ENCODE data around the gene SPECC1.
"Not testable (repeated sequence)": the region's sequence is repeated elsewhere in the genome, so short reads cannot be mapped to it uniquely, and the experiment has no call there.

The SPECC1 gene

GRCh38 chr17:20187049-20187448, 177.9 kb downstream of the SPECC1 start:
- DNase-seq: no peak
- H3K4me3 ChIP-seq (ENCODE audit: low read depth, low read length): no peak overlapping the region
- TF ChIP-seq, protein P1, sequence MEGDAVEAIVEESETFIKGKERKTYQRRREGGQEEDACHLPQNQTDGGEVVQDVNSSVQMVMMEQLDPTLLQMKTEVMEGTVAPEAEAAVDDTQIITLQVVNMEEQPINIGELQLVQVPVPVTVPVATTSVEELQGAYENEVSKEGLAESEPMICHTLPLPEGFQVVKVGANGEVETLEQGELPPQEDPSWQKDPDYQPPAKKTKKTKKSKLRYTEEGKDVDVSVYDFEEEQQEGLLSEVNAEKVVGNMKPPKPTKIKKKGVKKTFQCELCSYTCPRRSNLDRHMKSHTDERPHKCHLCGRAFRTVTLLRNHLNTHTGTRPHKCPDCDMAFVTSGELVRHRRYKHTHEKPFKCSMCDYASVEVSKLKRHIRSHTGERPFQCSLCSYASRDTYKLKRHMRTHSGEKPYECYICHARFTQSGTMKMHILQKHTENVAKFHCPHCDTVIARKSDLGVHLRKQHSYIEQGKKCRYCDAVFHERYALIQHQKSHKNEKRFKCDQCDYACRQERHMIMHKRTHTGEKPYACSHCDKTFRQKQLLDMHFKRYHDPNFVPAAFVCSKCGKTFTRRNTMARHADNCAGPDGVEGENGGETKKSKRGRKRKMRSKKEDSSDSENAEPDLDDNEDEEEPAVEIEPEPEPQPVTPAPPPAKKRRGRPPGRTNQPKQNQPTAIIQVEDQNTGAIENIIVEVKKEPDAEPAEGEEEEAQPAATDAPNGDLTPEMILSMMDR (IDR thresholded peaks at IDR 0.05; ENCODE audit: low read depth, low read length): no peak
- no peaks in the 10 kb centered on the region for H3K9me3 ChIP-seq
- no peaks in the 10 kb centered on the region for H3K27me3 ChIP-seq
- H3K36me3 ChIP-seq: no peaks in the 10 kb centered on the region
- no peaks in the 10 kb centered on the region for H3K4me1 ChIP-seq

- DNase-seq: no peak
- Histone ChIP-seq H3K4me1 (no peaks in the 10 kb centered on the region), H3K9me3 (no peaks in the 10 kb centered on the region), H3K36me3 (no peaks in the 10 kb centered on the region), H3K4me3 (ENCODE audit: low read depth, low read length) (no peak overlapping the region), H3K27me3 (no peaks in the 10 kb centered on the region)
- TF ChIP-seq, protein P1 (IDR thresholded peaks at IDR 0.05; ENCODE audit: low read depth, low read length): no peak
Observed at GRCh38 chr17:20189302-20189701, 180.1 kb downstream of the SPECC1 start.

DNA sequence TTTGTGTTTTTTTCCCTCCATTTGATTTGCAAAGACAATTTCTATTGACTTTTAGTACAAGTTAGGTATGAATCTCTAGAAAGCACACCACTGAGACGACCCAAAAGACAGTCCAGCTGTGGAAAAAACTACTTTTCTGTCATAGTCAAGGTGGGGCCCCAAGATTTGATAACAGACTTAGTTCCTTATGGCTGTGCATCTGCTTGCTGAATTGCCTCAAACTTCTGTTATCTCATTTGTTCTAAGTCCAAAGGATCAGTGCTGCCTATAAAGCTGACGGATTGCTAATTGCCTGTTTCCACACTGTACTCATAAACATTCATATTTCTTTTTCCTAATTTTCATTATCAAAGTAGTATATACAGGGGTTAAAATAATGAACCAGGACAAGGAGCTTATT, 180.8 kb downstream of the SPECC1 start:
- TF ChIP-seq, protein P1 (IDR thresholded peaks at IDR 0.05; ENCODE audit: low read depth, low read length): no peak
- no peaks in the 10 kb centered on the region for H3K4me1 ChIP-seq
- no peaks in the 10 kb centered on the region for H3K36me3 ChIP-seq
- DNase-seq: no peak
- no peak overlapping the region for H3K4me3 ChIP-seq (ENCODE audit: low read depth, low read length)
- H3K27me3 ChIP-seq: no peaks in the 10 kb centered on the region
- H3K9me3 ChIP-seq: no peaks in the 10 kb centered on the region

DNA sequence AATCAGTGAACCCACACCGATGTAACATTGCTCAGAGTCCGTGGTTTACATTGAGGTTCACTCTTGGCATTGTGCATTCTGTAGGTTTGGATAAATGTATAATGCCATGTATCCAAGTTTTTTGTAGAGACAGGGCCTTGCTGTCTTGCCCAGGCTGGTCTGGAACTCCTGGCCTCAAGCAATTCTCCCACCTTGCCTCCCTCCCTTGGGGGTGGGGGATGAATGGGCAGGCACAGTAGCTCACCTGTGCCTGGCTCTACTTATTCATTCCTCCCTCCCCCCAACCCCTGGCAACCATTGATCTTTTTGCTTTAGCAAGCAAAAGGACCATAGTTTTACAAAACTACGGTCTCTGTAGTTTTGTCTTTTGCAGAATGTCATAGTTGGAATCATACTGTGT, 181.4 kb downstream of the SPECC1 start:
- Histone ChIP-seq H3K4me1 (no peaks in the 10 kb centered on the region), H3K4me3 (ENCODE audit: low read depth, low read length) (no peak overlapping the region), H3K27me3 (no peaks in the 10 kb centered on the region), H3K36me3 (no peaks in the 10 kb centered on the region), H3K9me3 (no peaks in the 10 kb centered on the region)
- TF ChIP-seq, protein P1 (IDR thresholded peaks at IDR 0.05; ENCODE audit: low read depth, low read length): no peak
- DNase-seq: no peak

DNA sequence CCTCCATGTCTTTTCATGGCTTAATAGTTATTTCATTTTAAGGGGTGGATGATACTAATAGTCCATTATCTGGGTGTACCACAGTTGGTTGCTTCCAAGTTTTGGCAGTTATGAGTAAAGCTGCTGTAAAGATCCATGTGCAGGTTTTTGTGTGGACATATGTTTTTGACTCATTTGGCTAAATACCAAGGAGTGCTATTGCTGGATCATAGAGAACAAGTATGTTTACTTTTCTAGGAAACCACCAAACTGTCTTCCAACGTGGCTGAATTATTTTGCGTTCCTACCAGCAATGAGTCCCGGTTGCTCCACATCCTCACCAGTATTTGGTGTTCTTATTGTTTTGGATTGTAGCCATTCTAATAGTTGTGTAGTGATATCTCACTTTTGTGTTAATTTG, 181.9 kb downstream of the SPECC1 start:
- H3K9me3 ChIP-seq: no peaks in the 10 kb centered on the region
- DNase-seq: no peak
- TF ChIP-seq, protein P1 (IDR thresholded peaks at IDR 0.05; ENCODE audit: low read depth, low read length): no peak

GRCh38 chr17:20196286-20196685, 187.1 kb downstream of the SPECC1 start:
- H3K9me3 ChIP-seq; H3K4me1 ChIP-seq; H3K4me3 ChIP-seq (ENCODE audit: low read depth, low read length); H3K27me3 ChIP-seq; DNase-seq; H3K36me3 ChIP-seq: not testable (repeated sequence)

More for the DNA sequence above, 181.9 kb downstream of the SPECC1 start:
- no peaks in the 10 kb centered on the region for H3K4me1 ChIP-seq
- no peaks in the 10 kb centered on the region for H3K27me3 ChIP-seq
- H3K36me3 ChIP-seq: no peaks in the 10 kb centered on the region
- no peak overlapping the region for H3K4me3 ChIP-seq (ENCODE audit: low read depth, low read length)

Measured in BE2C (cell line).